DMS 273 treated with DMSO at 0.1 percent for 48 hours (cell line): ENCODE measurements around the gene PMFBP1.

Source experiments
- DNase-seq: peaks from one replicate; lab custom pipeline; 2025; lab: John Stamatoyannopoulos, UW

The PMFBP1 gene

DNA sequence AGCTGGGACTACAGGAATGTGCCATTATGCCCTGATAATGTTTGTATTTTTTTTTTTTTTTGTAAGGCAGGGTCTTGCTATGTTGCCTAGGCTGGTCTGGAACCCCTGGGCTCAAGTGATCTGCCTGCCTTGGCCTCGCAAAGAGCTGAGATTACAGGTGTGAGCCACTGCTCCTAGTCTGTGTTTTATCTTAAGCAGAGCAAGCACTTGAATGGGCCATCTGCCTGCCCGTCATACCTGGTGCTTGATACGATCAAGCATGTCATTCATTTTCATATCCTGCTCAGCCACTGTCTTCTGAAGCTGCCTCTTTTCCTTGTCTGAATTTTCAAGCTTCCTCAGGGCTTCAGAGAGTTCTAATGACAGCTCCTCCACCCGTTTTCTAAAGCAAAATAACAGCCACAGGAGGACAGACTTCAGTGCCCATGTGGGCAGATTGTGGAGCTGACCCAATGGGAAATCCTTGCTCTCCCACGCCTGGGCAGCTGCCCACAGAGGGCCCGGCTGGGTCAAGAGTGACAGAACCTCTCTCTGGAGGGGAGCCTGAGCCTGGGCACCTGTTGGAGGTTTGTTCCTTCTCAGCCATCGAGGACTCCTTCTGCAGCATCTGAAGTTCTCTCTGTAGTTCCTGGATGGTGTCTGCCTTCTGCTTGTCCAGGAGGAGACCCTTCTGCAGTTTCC, 41.8 kb downstream of the PMFBP1 start:
- DNase-seq: no peak

DNA sequence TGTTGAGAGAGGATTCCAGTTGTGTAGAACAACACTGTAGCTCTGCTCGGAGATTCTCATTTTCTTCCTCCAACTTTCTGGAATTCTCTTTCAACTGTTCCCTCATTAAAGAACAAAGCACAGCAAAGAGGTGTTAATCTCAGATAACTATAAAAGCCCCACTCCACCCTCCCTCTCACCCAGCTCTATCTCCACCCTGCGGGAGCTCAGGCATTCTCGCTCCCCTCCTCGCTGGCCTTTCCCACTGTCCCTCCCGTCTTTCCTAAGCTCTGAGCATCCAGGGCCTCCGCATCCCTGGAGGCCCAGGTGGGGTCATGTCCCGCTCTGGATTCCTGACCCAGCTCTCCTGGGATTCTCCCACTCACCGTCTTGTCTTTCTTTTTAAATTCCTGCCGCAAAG, 43.3 kb downstream of the PMFBP1 start:
- DNase-seq: no peak

DNA sequence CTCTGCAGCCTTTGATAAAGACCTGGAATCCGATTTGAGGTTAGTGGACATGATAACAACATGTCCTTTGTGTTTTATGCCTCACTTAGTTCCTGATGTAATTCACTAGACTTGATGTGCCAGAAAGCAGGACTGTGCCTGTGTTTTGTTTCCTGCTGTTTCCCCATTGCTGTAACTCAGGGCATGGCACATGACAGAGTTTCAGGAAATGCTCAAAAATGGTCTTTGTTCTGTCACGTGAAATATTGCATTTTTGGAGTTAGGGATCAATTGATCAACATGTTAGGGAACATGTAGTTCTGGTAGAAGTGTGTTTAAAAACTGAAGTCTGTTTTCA, 45.6 kb downstream of the PMFBP1 start:
- no peak for DNase-seq

DNA sequence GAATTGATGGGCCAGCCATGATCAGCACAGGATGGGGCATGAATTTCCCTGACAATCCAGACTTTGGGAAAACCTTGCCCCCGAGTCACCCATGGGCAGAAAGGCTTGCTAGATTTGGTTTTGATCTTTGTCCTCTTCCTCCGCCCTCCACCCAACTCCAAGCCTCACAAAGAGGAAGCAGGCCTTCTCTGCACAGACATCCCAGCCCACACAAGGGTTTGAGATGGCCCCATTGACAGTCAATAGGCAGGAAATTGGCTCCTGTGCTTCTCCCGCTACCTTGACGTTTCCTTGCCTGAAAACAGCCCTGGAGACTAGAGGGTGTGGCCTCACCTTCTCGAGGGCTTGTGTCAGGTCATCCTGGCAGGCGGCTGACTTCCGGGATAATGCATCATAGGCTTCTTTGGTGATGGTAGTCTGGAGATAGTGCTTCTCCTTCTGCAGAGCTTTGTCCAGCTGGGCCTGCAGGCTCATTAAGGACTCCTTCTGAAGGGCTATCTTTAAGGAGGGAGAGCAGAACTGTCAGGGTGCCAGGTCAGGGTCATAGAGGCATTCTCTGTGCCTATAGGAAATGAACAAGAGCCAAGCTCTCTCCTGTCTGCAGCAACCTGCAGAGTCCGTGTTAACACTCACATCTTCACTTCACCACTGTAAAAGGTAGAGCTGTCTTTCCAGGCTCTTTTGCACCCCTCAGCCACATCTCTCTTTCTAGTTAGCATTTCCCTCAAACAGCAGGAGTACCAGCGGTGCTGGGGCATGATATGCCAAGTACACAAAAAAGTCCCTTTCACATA, 46.1 kb downstream of the PMFBP1 start:
- DNase-seq: no peak

DNA sequence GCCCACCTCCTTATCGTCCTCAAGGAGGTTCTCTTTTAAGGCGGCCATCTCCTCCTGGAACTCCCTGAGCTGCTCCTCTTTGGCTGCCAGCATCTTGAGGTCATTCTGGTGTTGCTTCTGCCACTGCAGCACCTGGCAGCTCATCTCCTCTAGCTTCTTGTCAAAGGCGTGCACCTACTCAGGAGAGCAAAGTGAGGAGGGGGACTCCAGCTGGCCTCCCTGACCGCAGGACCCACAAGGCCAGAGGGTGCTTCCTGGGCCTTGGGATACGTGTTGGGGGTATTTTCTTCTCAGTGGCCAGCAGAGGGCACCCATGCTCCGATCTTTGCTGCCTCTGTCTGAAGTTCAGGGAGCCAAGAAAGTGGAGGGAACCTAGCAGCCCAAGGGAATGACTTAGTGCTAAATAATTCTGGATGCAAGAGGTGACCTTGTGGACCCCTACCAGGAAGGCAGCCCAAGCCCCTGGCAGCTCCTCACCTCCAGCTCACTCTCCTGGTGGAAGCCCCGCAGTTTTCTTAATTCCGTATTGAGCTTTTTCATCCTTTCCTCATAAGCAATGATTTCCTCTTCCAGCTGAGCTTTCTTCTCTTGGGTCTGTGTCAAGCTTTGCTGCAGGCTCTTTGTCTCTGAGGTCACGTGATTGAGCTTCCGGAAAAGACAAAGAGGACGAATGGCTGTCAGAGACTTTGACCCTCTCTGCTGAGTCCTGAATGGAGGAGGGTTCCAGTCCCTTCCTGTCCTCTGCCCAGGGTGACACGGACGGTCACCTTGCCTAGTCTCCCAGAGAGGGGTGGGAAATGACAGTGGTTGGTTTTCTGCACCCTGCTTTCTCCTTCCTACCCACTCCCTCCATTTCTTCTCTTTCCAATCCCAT, 47.0 kb downstream of the PMFBP1 start:
- peak; percentile 56 for DNase-seq

DNA sequence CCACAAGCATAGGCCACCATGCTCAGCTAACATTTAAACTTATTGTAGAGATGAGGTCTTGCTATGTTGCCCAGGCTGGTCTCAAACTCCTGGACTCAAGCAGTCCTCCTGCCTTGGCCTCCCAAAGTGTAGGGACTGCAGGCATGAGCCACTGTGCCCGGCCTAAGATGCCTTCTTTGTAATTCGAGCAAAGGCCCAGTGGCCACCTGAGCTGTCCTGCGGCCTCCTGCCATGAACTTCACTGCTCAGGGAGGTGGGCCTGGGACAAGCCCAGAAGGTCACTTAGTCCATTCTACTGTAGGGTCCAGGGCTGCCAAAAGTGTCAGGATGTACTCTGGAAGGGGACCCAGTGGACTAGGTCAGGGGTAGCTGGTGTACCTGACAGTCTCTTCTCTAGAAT, 47.8 kb downstream of the PMFBP1 start:
- no peak for DNase-seq

DNA sequence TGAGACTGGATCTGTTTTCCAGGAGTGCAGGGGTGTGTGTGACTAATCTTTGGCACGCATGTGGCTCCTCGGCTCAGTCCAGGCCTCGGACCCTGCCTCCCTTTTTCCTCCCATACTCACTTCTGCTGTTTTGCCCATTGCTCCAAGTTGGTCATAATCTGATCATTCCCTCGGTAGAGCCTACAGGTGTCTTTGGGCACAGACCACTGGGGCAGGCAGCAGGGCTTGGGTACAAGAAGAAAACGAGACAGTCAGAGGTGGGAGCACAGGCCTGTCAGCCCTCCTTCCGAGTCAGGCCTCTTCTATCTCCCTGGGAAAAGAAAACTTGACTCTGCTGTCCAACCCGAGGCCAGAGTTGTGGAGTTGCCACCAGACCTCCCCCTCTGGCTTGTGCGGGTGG, 48.5 kb downstream of the PMFBP1 start:
- no peak for DNase-seq

DNA sequence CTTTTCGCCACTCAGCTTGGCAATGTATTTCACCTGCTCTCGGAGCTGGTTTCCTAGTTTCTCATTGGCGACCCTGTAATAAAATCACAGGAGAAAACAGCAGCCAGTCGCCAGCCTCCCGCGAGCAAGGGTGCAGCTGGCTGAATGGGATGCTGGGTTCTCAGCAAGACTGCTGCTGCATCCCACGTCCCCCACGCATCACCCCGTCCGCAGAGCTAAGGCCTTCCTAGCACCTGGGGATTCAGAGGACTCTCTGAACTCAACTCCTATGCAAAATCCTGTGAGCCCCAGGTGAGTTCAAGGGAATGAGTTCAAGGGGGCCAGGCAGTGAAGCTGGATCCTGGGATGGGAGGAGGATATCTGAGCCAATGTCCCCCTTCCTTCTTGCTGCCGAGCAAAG, 49.0 kb downstream of the PMFBP1 start:
- DNase-seq: no peak

DNA sequence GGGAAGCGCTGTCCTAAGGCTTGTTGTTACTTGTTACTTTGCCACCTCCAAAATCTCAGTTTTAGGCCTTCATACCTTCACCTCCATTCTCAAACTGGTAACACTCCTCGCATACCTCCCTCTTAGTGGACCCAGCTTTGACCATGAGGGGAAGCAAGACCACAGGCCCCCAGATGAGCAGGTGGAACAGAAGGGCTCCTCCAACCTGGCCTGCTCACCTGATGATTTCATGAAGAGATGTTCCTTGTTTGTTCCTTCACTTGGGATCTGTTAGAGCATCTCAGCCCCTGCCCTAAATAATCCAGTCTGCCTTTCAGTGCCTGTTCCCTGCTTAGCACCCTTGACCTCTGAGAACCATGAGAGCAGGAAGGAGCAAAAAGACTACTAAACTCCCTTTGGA, 49.6 kb downstream of the PMFBP1 start:
- no peak for DNase-seq

DNA sequence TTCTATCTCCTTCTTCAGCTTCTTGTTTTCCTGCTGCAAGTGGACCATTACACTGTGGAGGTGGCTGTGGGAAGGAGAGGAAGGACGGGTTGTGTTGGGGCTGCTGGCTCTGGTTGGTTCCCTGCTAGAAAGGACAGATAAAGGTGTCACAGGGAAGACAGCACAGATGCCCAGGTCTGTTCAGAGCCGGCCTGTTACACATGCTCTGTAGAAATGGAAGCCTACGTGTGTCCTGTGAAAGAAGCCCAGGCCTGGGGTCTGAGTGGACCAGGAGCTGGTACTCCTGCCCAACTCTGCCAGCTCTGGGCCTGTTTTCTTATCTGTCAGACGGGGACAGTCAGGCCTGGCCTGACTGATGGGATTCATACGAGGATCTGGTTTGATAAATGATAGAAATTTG, 51.9 kb downstream of the PMFBP1 start:
- no peak for DNase-seq

DNA sequence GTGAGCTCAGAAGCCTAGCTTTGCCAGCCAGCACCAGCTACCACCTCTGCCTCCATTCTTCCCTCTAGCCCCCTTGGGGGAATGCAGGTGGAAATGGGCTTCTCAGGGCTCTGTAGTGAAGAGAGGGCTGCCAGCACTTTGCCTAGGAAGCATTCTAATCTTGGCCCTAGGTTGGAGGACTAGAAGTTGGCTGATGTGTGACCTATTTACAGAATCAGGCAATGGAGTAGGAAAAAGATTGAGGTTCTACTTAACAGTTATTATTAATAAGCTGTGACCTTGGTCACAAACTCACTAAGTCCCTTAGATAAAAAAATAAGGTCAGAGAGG, 58.4 kb downstream of the PMFBP1 start:
- no peak for DNase-seq

DNA sequence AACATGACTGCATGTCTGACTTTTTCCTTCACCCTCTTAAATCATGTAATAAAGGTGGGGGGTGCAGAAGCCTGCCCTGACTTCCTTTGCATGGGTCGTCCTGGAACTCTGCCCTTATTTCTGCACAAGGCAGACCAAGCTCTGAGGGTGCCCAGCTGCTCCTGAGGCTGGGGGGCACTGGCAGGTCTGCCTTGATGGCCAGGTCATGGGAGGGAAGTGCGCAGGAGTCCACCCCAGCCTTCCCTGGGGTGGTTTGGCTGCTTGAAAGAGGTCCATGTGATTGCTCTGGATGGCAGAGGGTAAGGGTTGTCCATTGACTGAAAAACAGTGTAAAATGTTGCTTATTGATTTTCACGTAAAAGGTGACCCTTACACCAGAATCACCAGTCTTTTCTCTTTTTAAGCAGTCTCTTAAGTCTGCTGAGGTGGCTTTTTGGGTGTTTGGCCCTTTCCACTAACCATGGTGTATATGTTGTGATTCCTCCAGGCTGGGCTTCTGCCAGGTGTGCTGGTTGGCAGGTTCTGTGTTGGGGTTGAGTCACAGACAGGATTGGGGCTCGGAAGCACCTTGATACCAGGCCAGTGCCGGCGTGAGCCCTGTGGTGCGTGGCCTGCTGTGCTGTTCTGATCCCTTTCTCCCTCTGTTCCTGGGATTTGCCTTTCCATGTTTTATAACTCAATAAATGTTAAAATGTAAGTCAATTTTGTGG, 58.9 kb downstream of the PMFBP1 start:
- no peak for DNase-seq

DNA sequence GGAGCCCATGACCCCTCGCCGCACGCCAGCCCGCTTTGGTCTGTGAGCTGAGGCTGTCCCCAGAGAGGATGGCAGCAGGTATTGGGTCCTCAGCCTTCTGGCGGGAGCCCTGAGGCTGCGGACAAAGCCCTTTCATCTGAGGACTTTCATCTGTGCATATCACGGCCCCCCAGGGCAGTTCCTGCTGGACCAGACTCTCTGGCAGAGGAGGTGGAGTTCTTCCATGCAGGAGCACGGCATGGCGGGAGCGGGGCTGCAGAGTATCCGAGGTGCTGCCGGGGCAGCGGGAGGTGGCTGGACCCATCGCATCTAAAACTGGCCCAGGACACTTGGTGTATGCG, 59.5 kb downstream of the PMFBP1 start:
- no peak for DNase-seq

DNA sequence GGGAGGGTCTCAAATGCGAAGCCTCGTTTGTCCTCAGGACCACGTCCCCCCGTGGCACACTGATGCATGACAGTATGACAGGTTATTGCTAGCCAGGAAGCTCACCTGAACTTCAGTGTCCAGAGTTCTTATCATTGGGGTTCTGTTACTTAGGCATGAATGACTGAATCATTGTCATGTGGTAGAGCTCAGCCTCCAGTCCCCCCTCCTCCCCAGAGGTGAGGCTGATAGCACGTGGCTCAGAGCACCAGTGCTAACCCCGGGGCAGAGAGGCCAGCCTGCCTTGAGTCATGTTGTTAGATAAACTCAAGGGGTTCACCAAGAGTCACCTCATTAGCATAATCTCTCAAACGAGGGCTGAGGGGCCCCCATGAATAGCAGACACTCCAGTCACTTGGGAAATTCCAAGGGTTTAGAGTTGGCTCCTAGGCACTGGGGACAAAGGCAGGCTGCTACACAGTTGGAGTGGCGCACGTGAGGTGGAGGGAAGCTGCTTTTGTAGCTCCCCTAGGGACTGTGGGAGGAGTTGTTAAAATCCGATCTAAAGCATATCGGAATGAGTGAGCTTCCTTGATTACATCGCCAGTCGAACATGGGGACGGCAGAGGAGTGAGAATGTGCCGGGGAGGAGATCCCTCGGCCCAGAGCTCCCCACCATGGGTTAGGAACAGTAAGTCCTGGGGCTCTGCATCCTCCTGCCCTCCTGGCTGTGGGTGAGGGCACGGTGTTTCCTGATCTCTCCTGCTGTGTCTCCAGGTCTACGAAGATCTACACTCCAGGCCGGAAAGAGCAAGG, 60.1 kb downstream of the PMFBP1 start:
- no peak for DNase-seq

DNA sequence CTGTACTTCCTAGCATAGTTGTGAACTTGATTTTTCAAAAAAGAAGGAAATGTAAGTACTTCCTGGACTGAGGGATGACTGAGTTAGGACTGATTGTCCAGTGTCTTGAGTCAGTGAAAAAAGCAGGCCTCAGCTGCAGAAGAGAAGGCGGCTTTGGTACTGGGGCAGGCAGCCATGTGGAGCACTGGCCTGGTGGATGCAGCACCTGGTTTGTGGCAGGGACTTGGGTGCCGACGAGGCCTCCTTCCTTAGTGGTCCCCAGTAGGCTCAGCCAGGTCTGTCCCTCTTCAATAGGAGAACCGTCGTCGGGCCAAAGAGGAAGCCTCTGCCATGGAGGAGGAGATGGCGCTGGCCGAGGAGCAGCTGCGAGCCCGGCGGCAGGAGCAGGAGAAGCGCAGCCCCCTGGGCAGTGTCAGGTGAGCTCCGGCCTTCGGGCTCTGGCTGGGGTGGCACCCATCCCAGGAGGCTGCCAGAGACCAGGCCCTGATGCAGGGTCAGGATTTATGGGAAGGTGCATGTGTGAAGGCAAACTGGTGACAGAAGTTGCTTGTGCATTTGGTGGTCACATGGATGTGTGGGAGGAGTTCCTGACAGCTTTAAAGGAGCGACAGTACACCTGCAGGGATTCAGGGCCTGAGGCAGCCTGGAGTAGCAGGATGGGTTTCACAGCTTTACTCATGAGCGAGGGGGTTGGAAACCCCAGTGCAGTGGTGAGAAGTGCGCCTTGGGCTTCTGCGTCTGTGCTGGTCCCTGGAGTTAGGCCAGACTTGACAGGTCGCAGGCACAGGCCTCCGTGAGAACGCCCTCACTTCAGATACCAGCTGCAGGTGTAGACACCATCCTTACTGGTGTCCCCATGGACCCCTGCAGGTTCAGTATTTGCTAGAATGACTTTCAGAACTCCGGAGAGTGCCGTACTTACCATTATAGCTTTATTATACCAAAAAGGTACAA, 61.0 kb downstream of the PMFBP1 start:
- no peak for DNase-seq

DNA sequence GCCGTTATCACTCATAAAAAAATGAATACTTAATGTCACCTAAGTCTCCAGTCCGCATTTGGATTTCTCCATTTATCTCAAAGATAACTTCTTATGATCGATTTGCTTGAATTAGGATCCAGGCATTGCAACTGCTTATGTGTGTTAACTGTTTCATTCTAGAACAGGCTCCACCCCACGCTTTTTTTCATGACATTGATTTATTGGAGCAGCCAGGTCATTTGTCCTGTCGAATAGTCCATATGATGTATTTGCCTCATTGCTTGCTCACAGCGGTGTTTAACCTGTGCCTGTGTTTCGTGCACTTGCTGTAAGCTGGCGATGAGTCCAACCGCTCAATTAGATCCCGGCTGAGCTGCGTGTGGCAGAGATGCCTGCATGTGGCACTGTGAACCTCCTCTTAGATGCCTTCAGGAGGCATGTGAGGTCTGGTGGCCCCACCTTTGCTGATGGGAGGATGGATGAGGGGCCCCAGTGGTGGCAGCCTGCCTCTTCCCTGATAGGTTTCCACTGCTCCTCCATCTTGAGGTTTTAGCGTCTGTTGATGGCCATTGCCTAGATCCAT, 61.9 kb downstream of the PMFBP1 start:
- DNase-seq: no peak

DNA sequence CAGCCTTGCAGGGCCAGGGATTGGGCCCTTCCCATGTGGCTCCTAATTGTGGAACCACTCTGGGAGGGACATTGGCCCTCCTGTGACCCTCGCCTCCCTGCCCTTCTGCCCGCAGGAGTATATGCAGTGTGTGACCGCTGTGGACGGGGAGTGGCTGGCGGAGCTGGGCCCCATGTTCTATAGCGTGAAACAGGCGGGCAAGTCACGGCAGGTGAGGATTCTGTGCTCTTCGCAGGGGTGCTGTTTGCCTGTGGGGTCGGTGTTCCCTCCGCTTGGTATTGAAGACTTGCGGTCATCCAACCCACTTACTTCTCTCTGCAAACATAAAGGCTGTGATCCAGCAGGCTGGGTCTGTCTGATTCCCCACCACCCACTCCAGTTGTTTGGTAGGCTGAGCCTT, 62.7 kb downstream of the PMFBP1 start:
- no peak for DNase-seq

DNA sequence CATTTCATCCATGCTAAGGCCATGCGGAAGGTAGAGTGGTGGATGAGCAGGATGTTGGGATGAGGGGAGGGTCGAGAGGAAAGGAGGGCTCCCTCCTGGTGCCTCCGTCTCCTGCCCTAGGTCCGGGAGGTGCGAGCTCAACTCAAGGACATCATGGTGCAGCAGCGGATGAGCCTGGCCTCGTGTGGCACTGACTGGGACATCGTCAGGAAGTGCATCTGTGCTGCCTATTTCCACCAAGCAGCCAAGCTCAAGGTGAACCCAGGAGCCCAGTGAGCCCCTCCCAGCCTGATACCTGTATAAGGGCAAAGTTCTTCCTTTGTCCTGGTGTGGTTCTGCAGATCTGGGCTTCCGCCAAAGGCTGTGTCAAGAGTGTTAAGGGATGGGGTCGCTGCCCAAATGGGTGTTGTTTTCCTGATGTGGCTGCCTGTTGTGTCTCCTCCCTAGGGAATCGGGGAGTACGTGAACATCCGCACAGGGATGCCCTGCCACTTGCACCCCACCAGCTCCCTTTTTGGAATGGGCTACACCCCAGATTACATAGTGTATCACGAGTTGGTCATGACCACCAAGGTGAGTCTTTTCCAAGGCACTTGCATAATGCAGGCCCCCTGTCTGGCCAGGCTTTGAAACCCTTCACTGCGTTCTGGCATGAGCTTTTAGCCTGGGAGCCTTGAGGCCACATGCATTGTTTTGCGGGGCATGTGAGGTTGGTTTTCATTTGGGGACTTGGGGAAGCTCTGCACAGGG, 63.4 kb downstream of the PMFBP1 start:
- no peak for DNase-seq

DNA sequence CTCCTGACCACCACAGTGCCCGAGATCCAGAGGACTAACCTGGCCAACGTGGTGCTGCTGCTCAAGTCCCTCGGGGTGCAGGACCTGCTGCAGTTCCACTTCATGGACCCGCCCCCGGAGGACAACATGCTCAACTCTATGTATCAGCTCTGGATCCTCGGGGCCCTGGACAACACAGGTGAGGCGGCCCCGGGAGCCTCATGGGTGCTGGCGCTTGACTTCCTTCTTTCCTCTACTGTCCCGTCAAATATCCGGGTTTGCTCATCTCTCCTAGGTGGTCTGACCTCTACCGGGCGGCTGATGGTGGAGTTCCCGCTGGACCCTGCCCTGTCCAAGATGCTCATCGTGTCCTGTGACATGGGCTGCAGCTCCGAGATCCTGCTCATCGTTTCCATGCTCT, 64.6 kb downstream of the PMFBP1 start:
- DNase-seq: no peak

DNA sequence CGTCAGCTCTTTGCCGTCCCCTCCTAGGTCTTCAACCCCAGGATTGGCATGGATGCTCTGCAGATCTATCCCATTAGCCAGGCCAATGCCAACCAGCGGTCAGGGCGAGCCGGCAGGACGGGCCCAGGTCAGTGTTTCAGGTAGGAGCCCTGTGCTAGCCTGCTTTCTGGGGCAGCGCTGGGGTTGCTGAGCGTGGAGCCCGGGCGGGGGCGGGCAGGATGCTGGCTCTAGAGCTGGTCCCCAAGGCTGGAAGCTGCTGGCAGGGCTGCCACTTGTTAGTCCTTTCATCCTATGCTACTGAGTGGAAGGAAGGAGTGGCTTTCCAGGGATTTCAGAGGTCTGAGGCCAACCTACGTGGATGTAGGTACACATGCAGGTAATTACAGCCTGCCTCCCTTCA, 66.0 kb downstream of the PMFBP1 start:
- DNase-seq: no peak
